HepG2 (cell line): Measurements from ENCODE around the gene COPS7A. TPM values are rescaled to one million over a fixed set of nuclear protein-coding genes. Genes with fewer than 3 reads are reported as not detected.

Experiments used
- ATF6 ChIP-seq: sonication (generic); formaldehyde crosslinking; conservative IDR thresholded peaks from 2 replicates; pipeline ENCODE4 v1.4.0; 2020; ENCODE audit warnings: missing genetic modification reagents
- BRCA1 ChIP-seq: sonication (generic); formaldehyde crosslinking; IDR thresholded peaks from 2 replicates; pipeline ENCODE4 v1.4.0; 2020; ENCODE audit warnings: missing genetic modification reagents
- ELK4 ChIP-seq: sonication (generic); formaldehyde crosslinking; IDR thresholded peaks from 2 replicates; pipeline ENCODE4 v1.9.0; 2021; ENCODE audit warnings: missing genetic modification reagents, borderline replicate concordance
- ETV5 ChIP-seq: IDR thresholded peaks from 2 replicates; pipeline ENCODE4 v1.6.1; 2018; ENCODE audit warnings: missing biosample characterization, missing genetic modification reagents, inconsistent platforms, borderline replicate concordance
- HNF4G ChIP-seq, 2 experiments: sonication (generic) in 1 of 2; formaldehyde crosslinking in 1 of 2; IDR thresholded peaks; 2 replicates each; pipeline versions ENCODE4 v1.4.0 to v1.6.1; 2011 to 2020; ENCODE audit warnings: borderline replicate concordance in 2 of 2, low read depth in 2 of 2, mild to moderate bottlenecking in 2 of 2, low read length in 1 of 2, missing genetic modification reagents in 1 of 2, moderate library complexity in 1 of 2
- KAT7 ChIP-seq: IDR thresholded peaks from 2 replicates; pipeline ENCODE4 v1.6.1; 2018; ENCODE audit warnings: borderline replicate concordance, missing compliant biosample characterization
- KLF12 ChIP-seq: sonication (generic); formaldehyde crosslinking; IDR thresholded peaks from 2 replicates; pipeline ENCODE4 v1.4.0; 2020; ENCODE audit warnings: missing genetic modification reagents, borderline replicate concordance
- NAIF1 ChIP-seq: sonication (generic); formaldehyde crosslinking; IDR thresholded peaks from 2 replicates; pipeline ENCODE4 v1.5.0; 2020; ENCODE audit warnings: mild to moderate bottlenecking, missing genetic modification reagents, borderline replicate concordance
- NFKBIZ ChIP-seq: IDR thresholded peaks from 2 replicates; pipeline ENCODE4 v1.6.1; 2018; ENCODE audit warnings: missing genetic modification reagents, missing compliant biosample characterization
- RARA ChIP-seq: IDR thresholded peaks from 2 replicates; pipeline ENCODE4 v1.6.1; 2016; ENCODE audit warnings: missing genetic modification reagents, missing compliant biosample characterization
- STAT5B ChIP-seq: sonication (generic); formaldehyde crosslinking; IDR thresholded peaks from 2 replicates; pipeline ENCODE4 v1.4.0; 2020; ENCODE audit warnings: missing genetic modification reagents
- TCF12 ChIP-seq, 2 experiments: fragments of 450-650 bp in 1 of 2; sonication (generic) in 1 of 2; formaldehyde crosslinking in 1 of 2; IDR thresholded peaks; 2 replicates each; pipeline versions ENCODE4 v1.6.1 to v1.8.0; 2017 to 2022; ENCODE audit warnings: antibody characterized with exemption in 1 of 2, mild to moderate bottlenecking in 1 of 2, missing genetic modification reagents in 1 of 2, moderate library complexity in 1 of 2
- ZFP90 ChIP-seq: sonication (generic); formaldehyde crosslinking; IDR thresholded peaks from 2 replicates; pipeline ENCODE4 v1.8.0; 2022; ENCODE audit warnings: missing genetic modification reagents, mild to moderate bottlenecking, inconsistent platforms, borderline replicate concordance
- ZKSCAN8 ChIP-seq: IDR thresholded peaks from 2 replicates; pipeline ENCODE4 v1.6.1; 2016; ENCODE audit warnings: borderline replicate concordance, missing genetic modification reagents, missing compliant biosample characterization
- ZNF556 ChIP-seq: sonication (generic); formaldehyde crosslinking; IDR thresholded peaks from 2 replicates; pipeline ENCODE4 v1.4.0; 2020; ENCODE audit warnings: mild to moderate bottlenecking, missing genetic modification reagents, borderline replicate concordance
- ZNF609 ChIP-seq: sonication (generic); formaldehyde crosslinking; IDR thresholded peaks from 2 replicates; pipeline ENCODE4 v1.4.0; 2020; ENCODE audit warnings: mild to moderate bottlenecking, missing genetic modification reagents, borderline replicate concordance
- ZNF772 ChIP-seq: sonication (generic); formaldehyde crosslinking; IDR thresholded peaks from 2 replicates; pipeline ENCODE4 v1.5.0; 2020; ENCODE audit warnings: mild to moderate bottlenecking, missing genetic modification reagents
- ZNF83 ChIP-seq: sonication (generic); formaldehyde crosslinking; IDR thresholded peaks from 2 replicates; pipeline ENCODE4 v1.4.0; 2020; ENCODE audit warnings: missing genetic modification reagents, mild to moderate bottlenecking, borderline replicate concordance
- polyA plus RNA-seq, 8 experiments: library from polyadenylated mRNA; depleted of rRNA in 3 of 8; stranded (reverse) in 7 of 8; unstranded in 1 of 8; fragments of >200 nt; fragmentation: Illumina TruSeq in 4 of 8; extraction: Trizol in 4 of 8; gene quantifications; 2 replicates each; pipeline versions ENCODE4 v1.2.1 to v1.2.3, GENCODE V29; 2011 to 2016; ENCODE audit warnings: low read depth in 4 of 8, missing spikeins in 1 of 8, mixed read lengths in 1 of 8; ENCODE audit not compliant: insufficient read depth in 1 of 8
- total RNA-seq, 5 experiments: library from RNA; depleted of rRNA; stranded (reverse); fragments of >200 nt; fragmentation: Illumina TruSeq; extraction: Trizol; gene quantifications; 2 replicates each; pipeline ENCODE4 v1.2.3, GENCODE V29; 2016; ENCODE audit warnings: low read depth in 1 of 5

COPS7A gene
- total and polyA plus RNA-seq, 2 of the 13 experiments (the other 11 are each of a cell fraction or from before 2014, with no cell fraction given) = 40.0 to 73.6 TPM

GRCh38 chr12:6775185-6776174 is 51.6 kb downstream of the COPS7A start (continued):
- TF ChIP-seq ZFP90 (CRISPR knock-in tag) = 0 out of 2 replicates have a peak, but pooled peaks have one; percentile 24
- peak; percentile 58; the same call in 1 of the 2 replicates for TF ChIP-seq KLF12 (CRISPR knock-in tag)
- TF ChIP-seq ETV5 (CRISPR knock-in tag) = peak; percentile 92; the same call in 1 of the 2 replicates
- TF ChIP-seq ZNF83 (CRISPR knock-in tag) = no peak
- TF ChIP-seq ZNF609 (CRISPR knock-in tag) = peak; percentile 94
- TF ChIP-seq NFKBIZ (CRISPR knock-in tag) = 0 out of 2 replicates have a peak, but pooled peaks have one; percentile 43
- no peak; the same call in 1 of the 2 replicates for TF ChIP-seq KAT7 (CRISPR knock-in tag)
- TF ChIP-seq BRCA1 (CRISPR knock-in tag) = 0 out of 2 replicates have a peak, but pooled peaks have one; percentile 43
- TF ChIP-seq STAT5B (CRISPR knock-in tag) = no peak
- peak; percentile 40; the same call in 1 of the 2 replicates for TF ChIP-seq ZNF556 (CRISPR knock-in tag)
- peak; percentile 74; the same call in 1 of the 2 replicates for TF ChIP-seq ZKSCAN8
- TF ChIP-seq HNF4G (IDR thresholded peaks at IDR 0.05; ENCODE audit: borderline replicate concordance, low read depth, low read length) = peak; percentile 76
- no peak for TF ChIP-seq HNF4G (CRISPR knock-in tag; IDR thresholded peaks at IDR 0.05; ENCODE audit: borderline replicate concordance, low read depth)
- TF ChIP-seq ATF6 = 0 out of 2 replicates have a peak, but pooled peaks have one; percentile 54
- peak; percentile 74 for TF ChIP-seq RARA (CRISPR knock-in tag)
- TF ChIP-seq ELK4 = no peak
- TF ChIP-seq ZNF772 (CRISPR knock-in tag) = 0 out of 2 replicates have a peak, but pooled peaks have one; percentile 33
- TF ChIP-seq TCF12 (IDR thresholded peaks at IDR 0.05) = no peak
- peak; percentile 61; the same call in 1 of the 2 replicates for TF ChIP-seq TCF12 (CRISPR knock-in tag; IDR thresholded peaks at IDR 0.05)
- TF ChIP-seq NAIF1 (CRISPR knock-in tag) = no peak
